HG02571 (cell line): ENCODE measurements around the gene CDK5R2.

Source experiments
- ATAC-seq: cut with Tn5 transposase; IDR thresholded peaks from one replicate; pipeline ENCODE4 v1.9.1; 2021; ENCODE audit warnings: mild to moderate bottlenecking, moderate library complexity; ENCODE audit not compliant: unreplicated experiment

CDK5R2 gene

DNA sequence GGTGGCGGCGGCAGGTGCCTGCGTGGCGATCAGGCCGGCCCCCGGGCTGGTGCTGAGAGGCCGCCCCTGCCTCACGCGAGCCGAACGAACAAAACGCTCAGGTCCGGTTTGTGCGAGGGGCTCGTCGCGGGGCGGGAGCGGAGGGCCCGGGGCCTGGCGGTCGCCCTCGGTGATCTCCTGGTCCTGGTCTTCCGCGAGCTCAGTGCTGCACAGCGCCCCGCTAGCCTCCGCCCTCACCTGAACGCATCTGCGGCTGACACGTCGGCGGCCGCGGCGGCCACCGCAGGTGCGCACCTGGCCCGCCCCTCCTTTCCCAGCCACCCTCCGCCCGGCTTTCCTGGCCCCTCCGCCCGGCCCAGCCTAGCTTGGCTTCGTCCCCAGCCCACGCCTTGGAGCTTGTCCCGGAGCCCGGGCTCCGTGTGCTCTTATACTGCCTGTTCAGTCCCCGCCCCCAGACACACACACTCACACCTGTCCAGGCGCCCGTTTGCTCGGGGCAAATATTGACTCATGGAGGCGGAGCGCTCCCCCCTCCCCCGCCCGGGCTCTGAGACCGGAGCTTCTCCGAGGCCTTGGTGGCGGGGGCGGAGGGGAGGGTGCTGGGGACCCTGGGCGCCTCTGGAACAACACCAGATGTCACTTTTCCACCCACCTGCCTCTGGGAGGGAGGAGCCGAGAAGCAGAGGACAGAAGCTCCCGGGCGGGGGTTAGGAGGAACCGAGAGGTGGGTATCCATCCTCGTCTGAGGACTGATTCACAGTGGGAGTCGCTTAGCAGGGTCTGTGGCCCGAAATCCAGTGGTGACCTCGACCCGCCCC, 42.3 kb downstream of the CDK5R2 start:
- ATAC-seq = no peak

DNA sequence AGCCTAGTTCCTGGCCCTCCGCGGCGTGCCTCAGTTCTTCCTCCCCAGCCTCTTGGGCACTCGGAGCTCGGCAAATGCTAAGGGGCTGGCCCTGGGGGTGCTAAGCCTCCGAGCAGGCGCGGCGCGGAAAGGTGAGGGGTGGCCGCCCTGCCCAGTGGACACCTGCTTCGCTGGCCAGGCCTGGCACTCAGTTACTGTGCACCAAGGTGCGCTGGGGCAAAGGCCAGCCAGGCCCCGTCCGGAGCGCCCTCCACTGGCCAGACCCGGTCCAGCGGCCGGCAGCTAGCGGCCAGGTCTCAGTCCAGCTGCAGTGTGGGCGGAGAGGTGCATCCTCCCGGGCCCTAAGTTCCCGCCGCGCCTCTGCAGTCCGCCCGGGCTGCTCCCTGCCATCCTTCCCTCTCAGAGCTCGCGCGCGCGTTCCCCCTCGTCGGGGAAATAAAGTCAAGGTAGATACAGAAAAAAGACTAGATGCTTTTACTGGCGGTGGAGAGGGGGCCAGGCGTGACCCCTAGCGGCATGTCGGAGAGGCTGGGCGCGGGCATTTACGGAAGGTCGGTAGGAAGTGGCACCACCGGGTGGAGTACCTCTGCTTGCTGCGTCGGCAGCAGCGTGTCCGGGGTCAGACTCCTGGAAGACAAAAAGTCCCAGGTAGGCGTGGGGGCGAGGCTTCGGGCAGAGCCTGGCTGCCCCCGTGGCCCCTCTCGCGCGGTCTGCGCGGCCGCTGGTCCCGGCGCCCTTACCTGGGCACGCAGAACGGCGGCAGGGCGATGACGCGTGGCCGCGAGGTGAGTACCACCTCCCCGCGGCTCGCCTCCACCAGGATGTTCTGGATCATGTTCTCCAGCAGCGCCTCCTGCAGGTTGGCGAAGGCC, 43.2 kb downstream of the CDK5R2 start:
- ATAC-seq = no peak

DNA sequence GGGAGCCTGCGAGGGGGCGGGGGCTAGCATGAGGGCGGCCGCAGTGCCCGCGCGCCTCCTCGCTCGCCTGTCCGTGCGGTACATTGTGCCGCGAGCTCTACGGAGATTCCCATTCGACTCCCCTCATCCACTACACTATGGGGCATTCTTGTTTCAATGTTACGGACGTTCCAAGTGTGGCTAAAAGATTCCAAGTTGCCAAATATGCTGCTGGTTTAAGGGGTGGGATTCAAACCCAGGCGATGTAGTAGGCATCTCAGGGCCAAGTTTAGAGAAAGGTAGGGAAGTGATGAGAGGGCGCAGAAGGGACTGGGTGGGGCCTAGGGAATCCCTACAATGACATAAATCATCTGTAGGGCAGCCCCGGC, 43.8 kb downstream of the CDK5R2 start:
- ATAC-seq = no peak

DNA sequence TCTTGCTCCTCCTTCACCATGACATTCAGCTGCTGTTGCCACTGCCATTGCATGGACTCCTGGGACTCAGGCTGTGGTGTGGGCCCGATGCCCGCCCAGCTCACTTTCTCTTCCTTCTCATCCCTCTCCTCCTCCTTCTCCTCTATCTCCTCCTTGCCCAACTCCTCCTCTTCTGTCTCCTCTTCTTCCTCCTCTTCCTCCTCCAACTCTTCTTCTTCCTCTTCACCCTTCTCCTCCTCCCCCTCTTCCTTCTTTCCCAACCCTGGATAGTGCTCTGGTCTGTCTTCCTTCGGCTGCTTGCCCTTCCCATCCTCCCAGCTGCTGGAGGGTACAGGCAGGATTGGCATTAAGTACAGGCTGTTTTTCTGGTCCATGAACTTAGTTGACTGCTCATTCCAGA, 44.5 kb downstream of the CDK5R2 start:
- ATAC-seq = no peak

DNA sequence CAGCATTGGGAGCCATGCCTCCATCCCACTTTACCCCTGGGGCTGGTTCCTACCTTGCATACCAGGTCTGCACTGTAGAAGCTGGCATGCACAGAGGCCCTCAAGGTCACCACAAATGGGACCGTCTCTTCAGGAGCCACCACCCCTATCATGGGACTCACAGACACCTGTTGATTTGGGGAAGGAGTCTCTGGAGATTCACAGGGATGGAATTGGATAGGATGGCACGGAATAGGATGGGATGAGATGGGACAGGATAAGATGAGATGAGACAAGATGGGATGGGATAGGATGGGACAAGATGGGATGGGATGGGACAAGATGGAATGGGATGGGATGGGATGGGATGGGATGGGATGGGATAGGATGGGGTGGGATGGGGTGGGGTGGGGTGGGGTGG, 49.8 kb downstream of the CDK5R2 start:
- ATAC-seq = no peak

DNA sequence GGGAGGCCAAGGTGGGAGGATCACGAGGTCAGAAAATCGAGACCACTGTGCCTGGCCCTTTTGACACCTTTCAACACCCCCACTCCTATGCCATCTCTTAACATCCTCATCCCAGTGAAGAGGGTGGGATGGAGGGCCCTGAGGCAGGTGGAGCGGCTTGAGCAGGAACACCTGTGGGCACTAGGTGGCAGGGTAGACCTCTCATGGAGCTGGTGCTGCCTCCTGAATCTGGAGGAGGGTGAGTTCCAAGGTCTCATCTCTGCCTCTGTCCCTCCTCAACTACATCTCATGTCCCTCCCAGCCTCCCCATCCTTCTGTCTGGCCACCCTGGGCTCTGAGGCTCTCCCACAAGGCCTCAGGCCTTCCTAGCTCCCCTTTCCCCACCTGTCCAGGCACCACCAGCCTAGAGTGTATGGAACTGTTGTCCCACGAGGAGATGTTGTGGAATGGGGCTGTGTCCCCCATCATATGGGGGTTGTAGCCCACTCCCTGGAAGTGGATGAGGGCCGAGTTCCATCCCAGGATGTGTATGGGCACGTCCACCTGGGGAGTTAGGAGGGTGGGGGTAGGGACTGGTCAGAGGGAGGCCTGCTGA, 50.8 kb downstream of the CDK5R2 start:
- no peak for ATAC-seq

DNA sequence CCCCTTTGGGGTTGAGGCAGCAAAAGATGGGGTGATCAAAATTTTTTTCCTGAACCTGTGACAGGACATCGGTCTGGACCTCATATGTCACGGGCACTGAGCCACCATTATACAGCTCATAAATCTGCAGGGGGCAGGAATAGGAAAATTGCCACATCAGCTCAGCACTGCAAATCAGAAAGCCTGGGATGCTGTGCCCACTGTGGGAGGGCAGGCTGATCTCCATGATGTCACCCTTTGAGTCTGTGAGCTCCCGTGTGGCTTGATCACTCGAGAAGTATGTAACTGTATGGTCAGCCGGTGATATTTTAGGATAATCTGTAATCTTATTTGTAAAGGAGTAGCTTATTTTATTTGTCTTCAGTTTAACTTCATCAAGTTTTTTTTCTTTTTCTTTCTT, 51.4 kb downstream of the CDK5R2 start:
- no peak for ATAC-seq
